Keratinocyte (primary cell): ENCODE measurements around the gene WDR5. TPM values are rescaled to one million over a fixed set of nuclear protein-coding genes. Genes with fewer than 3 reads are reported as not detected.

Experiments used
- DNase-seq: peaks from one replicate; pipeline ENCODE4 v3.0.0-alpha.2; 2011; ENCODE audit warnings: low read depth, missing footprints, low spot score
- FAIRE-seq: peaks from 2 replicates; lab custom pipeline; 2011; peaks lifted over from hg19 to GRCh38; lab: Jason Lieb, UNC
- H2AFZ ChIP-seq: 2 replicates; pipeline ENCODE4 v1.6.0; 2012; ENCODE audit warnings: low read length, control low read depth, inconsistent platforms; ENCODE audit not compliant: control insufficient read depth
- H3K27ac ChIP-seq: 2 replicates; pipeline ENCODE4 v1.5.1; 2011; ENCODE audit warnings: low read length; ENCODE audit not compliant: control insufficient read depth, insufficient read depth
- H3K27me3 ChIP-seq: 3 replicates; pipeline ENCODE4 v1.6.0; 2011; ENCODE audit warnings: low read length; ENCODE audit not compliant: control insufficient read depth, insufficient read depth; ENCODE audit errors: extremely low read depth
- H3K36me3 ChIP-seq, 2 experiments: 2 replicates in 1 of 2; 3 replicates in 1 of 2; pipeline ENCODE4 v1.5.1; 2011; ENCODE audit warnings: low read length in 2 of 2, mild to moderate bottlenecking in 1 of 2; ENCODE audit not compliant: control insufficient read depth in 2 of 2, insufficient read depth in 2 of 2; ENCODE audit errors: extremely low read depth in 1 of 2
- H3K4me1 ChIP-seq: 3 replicates; pipeline ENCODE4 v1.5.1; 2011; ENCODE audit warnings: low read length; ENCODE audit not compliant: control insufficient read depth, insufficient read depth; ENCODE audit errors: extremely low read depth
- H3K4me2 ChIP-seq: 3 replicates; pipeline ENCODE4 v1.6.0; 2011; ENCODE audit warnings: low read depth, low read length; ENCODE audit not compliant: control insufficient read depth, insufficient read depth; ENCODE audit errors: extremely low read depth
- H3K4me3 ChIP-seq, 3 experiments: fragments of 200-600 bp in 1 of 3; sonication (generic) in 1 of 3; 2 replicates in 2 of 3; 3 replicates in 1 of 3; pipeline ENCODE4 v1.5.1; 2011 to 2016; ENCODE audit warnings: low read length in 3 of 3, mild to moderate bottlenecking in 3 of 3, control low read depth in 2 of 3, inconsistent platforms in 1 of 3, low read depth in 1 of 3, mixed read lengths in 1 of 3, mixed run types in 1 of 3, moderate library complexity in 1 of 3; ENCODE audit not compliant: control insufficient read depth in 2 of 3, insufficient read depth in 2 of 3; ENCODE audit errors: extremely low read depth in 1 of 3
- H3K79me2 ChIP-seq: 2 replicates; pipeline ENCODE4 v1.6.0; 2012; ENCODE audit warnings: low read length; ENCODE audit not compliant: control insufficient read depth, insufficient read depth
- H3K9ac ChIP-seq: 3 replicates; pipeline ENCODE4 v1.6.0; 2011; ENCODE audit warnings: low read length; ENCODE audit not compliant: control insufficient read depth, insufficient read depth; ENCODE audit errors: extremely low read depth
- H3K9me1 ChIP-seq: 3 replicates; pipeline ENCODE4 v1.6.0; 2011; ENCODE audit warnings: low read length; ENCODE audit not compliant: control insufficient read depth, insufficient read depth; ENCODE audit errors: extremely low read depth
- H3K9me3 ChIP-seq: 2 replicates; pipeline ENCODE4 v1.5.1; 2012; ENCODE audit warnings: low read depth, low read length; ENCODE audit not compliant: control insufficient read depth
- H4K20me1 ChIP-seq: 3 replicates; pipeline ENCODE4 v1.6.0; 2011; ENCODE audit warnings: low read length; ENCODE audit not compliant: control insufficient read depth, insufficient read depth; ENCODE audit errors: extremely low read depth
- CTCF ChIP-seq, 3 experiments: IDR thresholded peaks in 1 of 3; conservative IDR thresholded peaks in 1 of 3; optimal IDR thresholded peaks in 1 of 3; 2 replicates in 2 of 3; 3 replicates in 1 of 3; pipeline versions ENCODE3 to v1.5.1; 2011; ENCODE audit warnings: low read length in 3 of 3, mild to moderate bottlenecking in 3 of 3, moderate library complexity in 2 of 3, control low read depth in 1 of 3, inconsistent platforms in 1 of 3; ENCODE audit not compliant: insufficient read depth in 2 of 3; ENCODE audit errors: extremely low read depth in 1 of 3
- EZH2 ChIP-seq: IDR thresholded peaks from one replicate; pipeline ENCODE4 v1.6.1; 2012; ENCODE audit warnings: inconsistent platforms, mild to moderate bottlenecking, low read length, moderate library complexity
- dilution Hi-C: fragments of 300-500 bp; cut with MboI; formaldehyde crosslinking; loops from one replicate; pipeline ENCODE4 v1.7.0; 2020; ENCODE audit warnings: low sequenced_read_pairs; ENCODE audit not compliant: extremely low pct_ligation_motif_present
- polyA plus RNA-seq, 5 experiments: library from polyadenylated mRNA; depleted of rRNA in 3 of 5; stranded (reverse) in 3 of 5; stranded (forward) in 1 of 5; unstranded in 1 of 5; fragments of >200 nt; gene quantifications; 1 replicate in 1 of 5; 2 replicates in 3 of 5; 3 replicates in 1 of 5; pipeline versions ENCODE4 v1.2.1 to v1.2.3, GENCODE V29; 2011 to 2012; ENCODE audit warnings: missing spikeins in 2 of 5, low read depth in 1 of 5, low replicate concordance in 1 of 5

The WDR5 gene
- polyA plus RNA-seq, 1 donor (not counting 4 experiments of a cell fraction or from before 2014, with no cell fraction given) = 31.2 TPM

- no peak overlapping the region for H2AFZ ChIP-seq
Measured at GRCh38 chr9:134171316-134172197, 35.7 kb downstream of the WDR5 start.

GRCh38 chr9:134172198-134173126 lies 36.6 kb downstream of the WDR5 start:
- no peak for DNase-seq
- Histone ChIP-seq H3K36me3 (no peaks in the 10 kb centered on the region), H3K9me1 (no peaks in the 10 kb centered on the region), H4K20me1 (no peaks in the 10 kb centered on the region), H3K4me3 (no peak overlapping the region), H3K27me3 (peaks cover 13% of the 10 kb centered on the region), H3K4me2 (no peak overlapping the region), H3K4me1 (peaks cover 3% of the 10 kb centered on the region), H3K27ac (no peak overlapping the region), H3K9me3 (no peaks in the 10 kb centered on the region), H3K79me2 (no peaks in the 10 kb centered on the region), H2AFZ (no peak overlapping the region), H3K9ac (no peak overlapping the region)
- dilution Hi-C loops = no loop called here
- no peak for FAIRE-seq
- no peak for TF ChIP-seq EZH2
- no peak for TF ChIP-seq CTCF (optimal IDR thresholded peaks at IDR 0.05 in 1 of 3, IDR thresholded peaks at IDR 0.05 in 1 of 3, conservative IDR thresholded peaks at IDR 0.05 in 1 of 3; ENCODE audit: extremely low read depth in 1 of 3, insufficient read depth in 2 of 3, low read length in 3 of 3)

More at GRCh38 chr9:134171316-134172197, 35.7 kb downstream of the WDR5 start:
- no peak overlapping the region for H3K9ac ChIP-seq
- no peak for FAIRE-seq
- H3K4me2 ChIP-seq = no peak overlapping the region
- TF ChIP-seq EZH2 (no peak), CTCF (optimal IDR thresholded peaks at IDR 0.05 in 1 of 3, IDR thresholded peaks at IDR 0.05 in 1 of 3, conservative IDR thresholded peaks at IDR 0.05 in 1 of 3; ENCODE audit: extremely low read depth in 1 of 3, insufficient read depth in 2 of 3, low read length in 3 of 3) (no peak)
- no peaks in the 10 kb centered on the region for H3K79me2 ChIP-seq
- dilution Hi-C loops = no loop called here
- DNase-seq = no peak
- no peaks in the 10 kb centered on the region for H4K20me1 ChIP-seq
- peaks cover 3% of the 10 kb centered on the region for H3K4me1 ChIP-seq
- no peak overlapping the region for H3K4me3 ChIP-seq
- H3K36me3 ChIP-seq = no peaks in the 10 kb centered on the region
- peaks cover 12% of the 10 kb centered on the region for H3K27me3 ChIP-seq
- H3K9me3 ChIP-seq = no peaks in the 10 kb centered on the region
- no peak overlapping the region for H3K27ac ChIP-seq
- H3K9me1 ChIP-seq = no peaks in the 10 kb centered on the region
